Liver (tissue), 3 donors: Measurements from ENCODE around the gene SBNO1.

Experiments
- ATF3 ChIP-seq: IDR thresholded peaks from 2 replicates; pipeline ENCODE4 v1.6.1; 2016; ENCODE audit warnings: antibody characterized with exemption
- CTCF ChIP-seq: fragments of 150-350 bp; IDR thresholded peaks from 2 replicates; pipeline ENCODE4 v1.5.1; 2017; ENCODE audit warnings: improper control_type of control experiment, low read depth, low read length; ENCODE audit not compliant: missing input control
- EGR1 ChIP-seq, 2 donors: IDR thresholded peaks; 2 replicates each; pipeline ENCODE4 v1.6.1; 2016 to 2018; ENCODE audit warnings: antibody characterized with exemption in 2 of 2, low read depth in 2 of 2
- FOXA1 ChIP-seq: IDR thresholded peaks from 2 replicates; pipeline ENCODE4 v1.6.1; 2016; ENCODE audit warnings: antibody characterized with exemption
- TAF1 ChIP-seq: conservative IDR thresholded peaks from 2 replicates; pipeline ENCODE4 v1.6.1; 2016; ENCODE audit warnings: antibody characterized with exemption, mild to moderate bottlenecking
- YY1 ChIP-seq: IDR thresholded peaks from 2 replicates; pipeline ENCODE4 v1.6.1; 2016; ENCODE audit warnings: antibody characterized with exemption, mild to moderate bottlenecking
- TF ChIP-seq, protein P1 (sequence below): IDR thresholded peaks from 2 replicates; pipeline ENCODE4 v1.6.1; 2016; ENCODE audit warnings: antibody characterized with exemption
- TF ChIP-seq, protein P2 (sequence below): IDR thresholded peaks from 2 replicates; pipeline ENCODE4 v1.6.1; 2016; ENCODE audit warnings: antibody characterized with exemption, mild to moderate bottlenecking
- donor health status: healthy.
- donor health status: healthy.

GRCh38 chr12:123354600-123354999 is 10.0 kb downstream of the SBNO1 start:
- TF ChIP-seq CTCF (no peak), TAF1 (no peak), YY1 (no peak), EGR1 (IDR thresholded peaks at IDR 0.05; ENCODE audit: low read depth in 2 of 2) (no peak), ATF3 (no peak), FOXA1 (no peak)
- TF ChIP-seq, protein P1, sequence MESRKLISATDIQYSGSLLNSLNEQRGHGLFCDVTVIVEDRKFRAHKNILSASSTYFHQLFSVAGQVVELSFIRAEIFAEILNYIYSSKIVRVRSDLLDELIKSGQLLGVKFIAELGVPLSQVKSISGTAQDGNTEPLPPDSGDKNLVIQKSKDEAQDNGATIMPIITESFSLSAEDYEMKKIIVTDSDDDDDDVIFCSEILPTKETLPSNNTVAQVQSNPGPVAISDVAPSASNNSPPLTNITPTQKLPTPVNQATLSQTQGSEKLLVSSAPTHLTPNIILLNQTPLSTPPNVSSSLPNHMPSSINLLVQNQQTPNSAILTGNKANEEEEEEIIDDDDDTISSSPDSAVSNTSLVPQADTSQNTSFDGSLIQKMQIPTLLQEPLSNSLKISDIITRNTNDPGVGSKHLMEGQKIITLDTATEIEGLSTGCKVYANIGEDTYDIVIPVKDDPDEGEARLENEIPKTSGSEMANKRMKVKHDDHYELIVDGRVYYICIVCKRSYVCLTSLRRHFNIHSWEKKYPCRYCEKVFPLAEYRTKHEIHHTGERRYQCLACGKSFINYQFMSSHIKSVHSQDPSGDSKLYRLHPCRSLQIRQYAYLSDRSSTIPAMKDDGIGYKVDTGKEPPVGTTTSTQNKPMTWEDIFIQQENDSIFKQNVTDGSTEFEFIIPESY, result no peak
- TF ChIP-seq, protein P2, sequence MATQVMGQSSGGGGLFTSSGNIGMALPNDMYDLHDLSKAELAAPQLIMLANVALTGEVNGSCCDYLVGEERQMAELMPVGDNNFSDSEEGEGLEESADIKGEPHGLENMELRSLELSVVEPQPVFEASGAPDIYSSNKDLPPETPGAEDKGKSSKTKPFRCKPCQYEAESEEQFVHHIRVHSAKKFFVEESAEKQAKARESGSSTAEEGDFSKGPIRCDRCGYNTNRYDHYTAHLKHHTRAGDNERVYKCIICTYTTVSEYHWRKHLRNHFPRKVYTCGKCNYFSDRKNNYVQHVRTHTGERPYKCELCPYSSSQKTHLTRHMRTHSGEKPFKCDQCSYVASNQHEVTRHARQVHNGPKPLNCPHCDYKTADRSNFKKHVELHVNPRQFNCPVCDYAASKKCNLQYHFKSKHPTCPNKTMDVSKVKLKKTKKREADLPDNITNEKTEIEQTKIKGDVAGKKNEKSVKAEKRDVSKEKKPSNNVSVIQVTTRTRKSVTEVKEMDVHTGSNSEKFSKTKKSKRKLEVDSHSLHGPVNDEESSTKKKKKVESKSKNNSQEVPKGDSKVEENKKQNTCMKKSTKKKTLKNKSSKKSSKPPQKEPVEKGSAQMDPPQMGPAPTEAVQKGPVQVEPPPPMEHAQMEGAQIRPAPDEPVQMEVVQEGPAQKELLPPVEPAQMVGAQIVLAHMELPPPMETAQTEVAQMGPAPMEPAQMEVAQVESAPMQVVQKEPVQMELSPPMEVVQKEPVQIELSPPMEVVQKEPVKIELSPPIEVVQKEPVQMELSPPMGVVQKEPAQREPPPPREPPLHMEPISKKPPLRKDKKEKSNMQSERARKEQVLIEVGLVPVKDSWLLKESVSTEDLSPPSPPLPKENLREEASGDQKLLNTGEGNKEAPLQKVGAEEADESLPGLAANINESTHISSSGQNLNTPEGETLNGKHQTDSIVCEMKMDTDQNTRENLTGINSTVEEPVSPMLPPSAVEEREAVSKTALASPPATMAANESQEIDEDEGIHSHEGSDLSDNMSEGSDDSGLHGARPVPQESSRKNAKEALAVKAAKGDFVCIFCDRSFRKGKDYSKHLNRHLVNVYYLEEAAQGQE, result no peak
